CD4-positive, alpha-beta T cell treated with Interleukin-2 at 100 ng/mL for 4 hours (primary cell): ENCODE measurements around the gene FBXL17.
"Not testable (repeated sequence)": the region's sequence is repeated elsewhere in the genome, so short reads cannot be mapped to it uniquely, and the experiment has no call there.

Experiments
- DNase-seq: peaks from one replicate; pipeline ENCODE4 v3.0.0-alpha.2; 2020; ENCODE audit warnings: low spot score

FBXL17 gene

GRCh38 chr5:108303611-108304010 lies 78.3 kb downstream of the FBXL17 start:
- DNase-seq: no peak

GRCh38 chr5:108303086-108303485 lies 78.8 kb downstream of the FBXL17 start:
- no peak for DNase-seq

- no peak for DNase-seq
Measured at GRCh38 chr5:108297042-108297601, 84.8 kb downstream of the FBXL17 start.

GRCh38 chr5:108295578-108296368 lies 86.1 kb downstream of the FBXL17 start:
- no peak for DNase-seq

GRCh38 chr5:108280960-108281569 lies 100.8 kb downstream of the FBXL17 start:
- no peak for DNase-seq

GRCh38 chr5:108280248-108280647 lies 101.7 kb downstream of the FBXL17 start:
- DNase-seq: no peak

GRCh38 chr5:108278285-108279240 lies 103.3 kb downstream of the FBXL17 start:
- DNase-seq: no peak

GRCh38 chr5:108276187-108277050 lies 105.5 kb downstream of the FBXL17 start:
- no peak for DNase-seq

GRCh38 chr5:108274080-108274479 lies 107.8 kb downstream of the FBXL17 start:
- DNase-seq: not testable (repeated sequence)

- DNase-seq: no peak
Measured at GRCh38 chr5:108271127-108271526, 110.8 kb downstream of the FBXL17 start.

GRCh38 chr5:108266242-108266641 lies 115.7 kb downstream of the FBXL17 start:
- no peak for DNase-seq

GRCh38 chr5:108264533-108264932 lies 117.4 kb downstream of the FBXL17 start:
- no peak for DNase-seq

GRCh38 chr5:108263338-108263737 lies 118.6 kb downstream of the FBXL17 start:
- DNase-seq: no peak

GRCh38 chr5:108260858-108261170 lies 121.1 kb downstream of the FBXL17 start:
- DNase-seq: no peak

- peak; percentile 75 for DNase-seq
Measured at GRCh38 chr5:108260117-108260857, 121.6 kb downstream of the FBXL17 start.

- DNase-seq: no peak
Measured at GRCh38 chr5:108259306-108259705, 122.6 kb downstream of the FBXL17 start.

- DNase-seq: no peak
Measured at GRCh38 chr5:108257996-108258395, 123.9 kb downstream of the FBXL17 start.

GRCh38 chr5:108255468-108255867 lies 126.4 kb downstream of the FBXL17 start:
- no peak for DNase-seq

GRCh38 chr5:108251350-108251749 lies 130.5 kb downstream of the FBXL17 start:
- DNase-seq: no peak

GRCh38 chr5:108249785-108250426 lies 132.0 kb downstream of the FBXL17 start:
- DNase-seq: no peak
